Lower leg skin (tissue), 3 donors: ENCODE measurements around the gene VEZT.

ENCODE experiments used
- CTCF ChIP-seq, 3 donors: fragments of 450-650 bp; IDR thresholded peaks; one replicate each; pipeline ENCODE4 v1.5.1; 2016; ENCODE audit warnings: antibody characterized with exemption in 3 of 3, mild to moderate bottlenecking in 3 of 3, moderate library complexity in 2 of 3
- POLR2A ChIP-seq, 2 donors: fragments of 450-650 bp; IDR thresholded peaks; one replicate each; pipeline ENCODE4 v1.6.1; 2016 to 2017; ENCODE audit warnings: antibody characterized with exemption in 2 of 2, mild to moderate bottlenecking in 1 of 2, moderate library complexity in 1 of 2

GRCh38 chr12:95220726-95221125 is 3.1 kb downstream of the VEZT start:
- TF ChIP-seq CTCF (IDR thresholded peaks at IDR 0.05) (no peak), POLR2A (IDR thresholded peaks at IDR 0.05) (no peak)
